ENCODE measurements around the gene ADCY2.

ADCY2 gene

GRCh38 chr5:7753181-7753580, 357.2 kb downstream of the ADCY2 start:
- no peak for DNase-seq

GRCh38 chr5:7753596-7753995, 357.7 kb downstream of the ADCY2 start:
- DNase-seq, result no peak

GRCh38 chr5:7754490-7754889, 358.6 kb downstream of the ADCY2 start:
- no peak for DNase-seq

GRCh38 chr5:7754997-7755596, 359.2 kb downstream of the ADCY2 start:
- DNase-seq, result no peak

- DNase-seq, result no peak
Measured at GRCh38 chr5:7755958-7756357, 360.0 kb downstream of the ADCY2 start.

GRCh38 chr5:7756453-7756852, 360.5 kb downstream of the ADCY2 start:
- no peak for DNase-seq

GRCh38 chr5:7759257-7759871, 363.4 kb downstream of the ADCY2 start:
- no peak for DNase-seq

GRCh38 chr5:7759951-7760580, 364.1 kb downstream of the ADCY2 start:
- no peak for DNase-seq

- no peak for DNase-seq
Measured at GRCh38 chr5:7762267-7762666, 366.3 kb downstream of the ADCY2 start.

GRCh38 chr5:7763621-7764072, 367.7 kb downstream of the ADCY2 start:
- DNase-seq, result no peak

GRCh38 chr5:7764452-7764851, 368.5 kb downstream of the ADCY2 start:
- no peak for DNase-seq

- no peak for DNase-seq
Measured at GRCh38 chr5:7770436-7770835, 374.5 kb downstream of the ADCY2 start.

GRCh38 chr5:7772141-7772540, 376.2 kb downstream of the ADCY2 start:
- no peak for DNase-seq

- DNase-seq, result no peak
Measured at GRCh38 chr5:7773178-7773577, 377.2 kb downstream of the ADCY2 start.

GRCh38 chr5:7776442-7776841, 380.5 kb downstream of the ADCY2 start:
- no peak for DNase-seq

GRCh38 chr5:7779019-7780005, 383.4 kb downstream of the ADCY2 start:
- no peak for DNase-seq

- no peak for DNase-seq
Measured at GRCh38 chr5:7781899-7782298, 386.0 kb downstream of the ADCY2 start.

- DNase-seq, result no peak
Measured at GRCh38 chr5:7784683-7785380, 388.9 kb downstream of the ADCY2 start.

- no peak for DNase-seq
Measured at GRCh38 chr5:7787770-7788169, 391.8 kb downstream of the ADCY2 start.

- DNase-seq, result no peak
Measured at GRCh38 chr5:7789567-7789966, 393.6 kb downstream of the ADCY2 start.

GRCh38 chr5:7793895-7794294, 398.0 kb downstream of the ADCY2 start:
- no peak for DNase-seq

GRCh38 chr5:7794311-7794710, 398.4 kb downstream of the ADCY2 start:
- DNase-seq, result no peak

GRCh38 chr5:7794823-7795222, 398.9 kb downstream of the ADCY2 start:
- DNase-seq, result no peak
